ENCODE measurements around the gene ERBB2.
"Not testable (repeated sequence)": the region's sequence is repeated elsewhere in the genome, so short reads cannot be mapped to it uniquely, and the experiment has no call there.

Gene ERBB2

GRCh38 chr17:39683295-39683939 is 16.4 kb upstream of the ERBB2 start:
- no peaks in the 10 kb centered on the region for H3K27me3 Mint-ChIP-seq
- no peak for DNase-seq
- no peak overlapping the region for H3K4me3 Mint-ChIP-seq
- H3K9me3 Mint-ChIP-seq, result no peaks in the 10 kb centered on the region
- H3K4me1 Mint-ChIP-seq (ENCODE audit: low read depth), result peaks cover 40% of the 10 kb centered on the region
- H3K36me3 Mint-ChIP-seq (ENCODE audit: low read depth), result peaks cover 42% of the 10 kb centered on the region
- no peak overlapping the region for H3K27ac Mint-ChIP-seq

GRCh38 chr17:39684369-39685192 is 15.3 kb upstream of the ERBB2 start:
- Mint-ChIP-seq H3K36me3 (ENCODE audit: low read depth) (peaks cover 42% of the 10 kb centered on the region), H3K27ac (no peak overlapping the region), H3K9me3 (no peaks in the 10 kb centered on the region), H3K4me1 (ENCODE audit: low read depth) (peaks cover 38% of the 10 kb centered on the region), H3K4me3 (no peak overlapping the region), H3K27me3 (no peaks in the 10 kb centered on the region)
- no peak for DNase-seq

- peaks cover 32% of the 10 kb centered on the region for H3K36me3 Mint-ChIP-seq (ENCODE audit: low read depth)
- no peaks in the 10 kb centered on the region for H3K27me3 Mint-ChIP-seq
- DNase-seq, result no peak
- peak overlapping the region; percentile 98 for H3K27ac Mint-ChIP-seq
- peak overlapping the region; percentile 96 for H3K4me3 Mint-ChIP-seq
- no peaks in the 10 kb centered on the region for H3K9me3 Mint-ChIP-seq
- peaks cover 21% of the 10 kb centered on the region for H3K4me1 Mint-ChIP-seq (ENCODE audit: low read depth)
These were observed 12.7 kb upstream of the ERBB2 start for GRCh38 chr17:39687101-39687545.

GRCh38 chr17:39687546-39688474 is 12.1 kb upstream of the ERBB2 start, which contains the start of gene PGAP3:
TSS of gene PGAP3 (minus strand) at chr17:39688057. CDS start at chr17:39688014, 43 bp downstream.
- Mint-ChIP-seq H3K4me3 (peak within 1 kb of the TSS; percentile 96), H3K27me3 (no peaks in the 10 kb centered on the region), H3K9me3 (no peaks in the 10 kb centered on the region), H3K36me3 (ENCODE audit: low read depth) (peaks cover 27% of the 10 kb centered on the region), H3K27ac (peak within 1 kb of the TSS; percentile 98), H3K4me1 (ENCODE audit: low read depth) (peaks cover 21% of the 10 kb centered on the region)
- DNase-seq, result peak; percentile 91

GRCh38 chr17:39688475-39688835 is 11.4 kb upstream of the ERBB2 start:
- Mint-ChIP-seq H3K27ac (peak overlapping the region; percentile 98), H3K36me3 (ENCODE audit: low read depth) (peaks cover 22% of the 10 kb centered on the region), H3K4me1 (ENCODE audit: low read depth) (peaks cover 21% of the 10 kb centered on the region), H3K4me3 (peak overlapping the region; percentile 96), H3K9me3 (no peaks in the 10 kb centered on the region), H3K27me3 (no peaks in the 10 kb centered on the region)
- DNase-seq, result no peak

GRCh38 chr17:39688945-39689344 is 10.9 kb upstream of the ERBB2 start:
- DNase-seq, result no peak
- no peaks in the 10 kb centered on the region for H3K27me3 Mint-ChIP-seq
- peaks cover 20% of the 10 kb centered on the region for H3K36me3 Mint-ChIP-seq (ENCODE audit: low read depth)
- no peaks in the 10 kb centered on the region for H3K9me3 Mint-ChIP-seq
- peaks cover 21% of the 10 kb centered on the region for H3K4me1 Mint-ChIP-seq (ENCODE audit: low read depth)
- H3K27ac Mint-ChIP-seq, result peak overlapping the region; percentile 98
- H3K4me3 Mint-ChIP-seq, result peak overlapping the region; percentile 96

- no peak overlapping the region for H3K4me3 Mint-ChIP-seq
- peaks cover 2% of the 10 kb centered on the region for H3K4me1 Mint-ChIP-seq (ENCODE audit: low read depth)
- no peak for DNase-seq
- no peaks in the 10 kb centered on the region for H3K9me3 Mint-ChIP-seq
- no peaks in the 10 kb centered on the region for H3K36me3 Mint-ChIP-seq (ENCODE audit: low read depth)
- H3K27me3 Mint-ChIP-seq, result peaks cover 16% of the 10 kb centered on the region
- no peak overlapping the region for H3K27ac Mint-ChIP-seq
These were observed 5.3 kb upstream of the ERBB2 start for GRCh38 chr17:39694593-39694992.

- Mint-ChIP-seq H3K27me3 (peaks cover 19% of the 10 kb centered on the region), H3K36me3 (ENCODE audit: low read depth) (no peaks in the 10 kb centered on the region), H3K4me3 (no peak overlapping the region), H3K27ac (no peak overlapping the region), H3K9me3 (no peaks in the 10 kb centered on the region), H3K4me1 (ENCODE audit: low read depth) (peaks cover 4% of the 10 kb centered on the region)
- no peak for DNase-seq
These were observed 4.8 kb upstream of the ERBB2 start for GRCh38 chr17:39695089-39695474.

- no peak for DNase-seq
- H3K27ac Mint-ChIP-seq, result no peak overlapping the region
- peaks cover 10% of the 10 kb centered on the region for H3K4me1 Mint-ChIP-seq (ENCODE audit: low read depth)
- no peaks in the 10 kb centered on the region for H3K36me3 Mint-ChIP-seq (ENCODE audit: low read depth)
- peaks cover 32% of the 10 kb centered on the region for H3K27me3 Mint-ChIP-seq
- no peak overlapping the region for H3K4me3 Mint-ChIP-seq
- H3K9me3 Mint-ChIP-seq, result no peaks in the 10 kb centered on the region
These were observed 3.1 kb upstream of the ERBB2 start for GRCh38 chr17:39696731-39697130.

- Mint-ChIP-seq H3K27ac (no peak overlapping the region), H3K36me3 (ENCODE audit: low read depth) (no peaks in the 10 kb centered on the region), H3K9me3 (no peaks in the 10 kb centered on the region), H3K4me1 (ENCODE audit: low read depth) (peaks cover 10% of the 10 kb centered on the region), H3K4me3 (no peak overlapping the region), H3K27me3 (peaks cover 42% of the 10 kb centered on the region)
- no peak for DNase-seq
These were observed 1.9 kb upstream of the ERBB2 start for GRCh38 chr17:39697961-39698360.

GRCh38 chr17:39699157-39699817 is 577 bp upstream of the ERBB2 start:
- H3K27me3 Mint-ChIP-seq, result peaks cover 42% of the 10 kb centered on the region
- not testable (repeated sequence) for H3K9me3 Mint-ChIP-seq; H3K36me3 Mint-ChIP-seq (ENCODE audit: low read depth); DNase-seq; H3K4me3 Mint-ChIP-seq; H3K27ac Mint-ChIP-seq; H3K4me1 Mint-ChIP-seq (ENCODE audit: low read depth)

GRCh38 chr17:39700148-39700987 is 504 bp downstream of the ERBB2 start:
- Mint-ChIP-seq H3K27ac (no peak overlapping the region), H3K4me1 (ENCODE audit: low read depth) (peaks cover 10% of the 10 kb centered on the region), H3K9me3 (no peaks in the 10 kb centered on the region), H3K27me3 (peaks cover 42% of the 10 kb centered on the region), H3K4me3 (no peak overlapping the region), H3K36me3 (ENCODE audit: low read depth) (no peaks in the 10 kb centered on the region)
- no peak for DNase-seq

GRCh38 chr17:39701012-39701783 is 1.3 kb downstream of the ERBB2 start:
- no peaks in the 10 kb centered on the region for H3K36me3 Mint-ChIP-seq (ENCODE audit: low read depth)

More at GRCh38 chr17:39701012-39701783, 1.3 kb downstream of the ERBB2 start:
- no peak overlapping the region for H3K27ac Mint-ChIP-seq
- no peak for DNase-seq
- H3K4me3 Mint-ChIP-seq, result no peak overlapping the region
- peaks cover 10% of the 10 kb centered on the region for H3K4me1 Mint-ChIP-seq (ENCODE audit: low read depth)
- H3K9me3 Mint-ChIP-seq, result no peaks in the 10 kb centered on the region
- H3K27me3 Mint-ChIP-seq, result peaks cover 42% of the 10 kb centered on the region
